GM12892 (cell line): ENCODE results near the gene LTA.
"Not testable (repeated sequence)": the region's sequence is repeated elsewhere in the genome, so short reads cannot be mapped to it uniquely, and the experiment has no call there.

Experiments used
- DNase-seq: peaks from one replicate; pipeline ENCODE4 v3.0.0; 2011; ENCODE audit not compliant: insufficient read length
- FAIRE-seq: peaks from 2 replicates; lab custom pipeline; 2011; peaks lifted over from hg19 to GRCh38; lab: Jason Lieb, UNC
- POLR2A ChIP-seq: IDR thresholded peaks from 2 replicates; pipeline ENCODE4 v1.6.1; 2011; ENCODE audit warnings: low read depth, low read length, control low read depth
- POLR2AphosphoS5 ChIP-seq: IDR thresholded peaks from 2 replicates; pipeline ENCODE4 v1.6.1; 2011; ENCODE audit warnings: low read depth, low read length, control low read depth
- TAF1 ChIP-seq: IDR thresholded peaks from 2 replicates; pipeline ENCODE4 v1.6.1; 2011; ENCODE audit warnings: low read depth, mild to moderate bottlenecking, control low read depth, low read length, borderline replicate concordance

Gene LTA

DNA sequence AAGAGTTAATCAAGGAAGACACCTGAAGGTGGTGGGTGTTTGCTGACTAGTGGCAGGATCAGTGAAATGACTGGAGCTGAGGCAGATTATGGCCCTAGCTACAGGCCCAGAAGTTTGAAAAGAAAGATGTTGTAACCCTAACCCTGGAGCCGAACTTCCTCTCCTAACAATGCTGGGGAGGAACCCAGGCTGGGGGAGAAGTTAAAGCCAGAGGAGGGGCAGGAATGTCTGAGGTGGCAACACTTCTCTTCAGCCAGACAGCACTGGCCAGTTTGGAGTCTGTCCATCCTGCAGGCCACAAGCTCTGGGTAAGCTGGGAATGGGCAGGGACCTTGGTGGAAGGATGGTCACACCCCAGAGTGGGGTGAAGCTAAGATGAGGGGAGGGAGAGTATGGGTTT lies 13.9 kb downstream of the LTA start, which contains the start of gene LST1:
Gene LST1, plus strand, starts transcription at position 270 of the 400 bp plus-strand sequence. CDS start 1,023 bp downstream, outside the sequence.
- no peak for TF ChIP-seq POLR2AphosphoS5
- TF ChIP-seq TAF1 = no peak
- TF ChIP-seq POLR2A = no peak
- DNase-seq (no peak), FAIRE-seq (peak; percentile 64)

DNA sequence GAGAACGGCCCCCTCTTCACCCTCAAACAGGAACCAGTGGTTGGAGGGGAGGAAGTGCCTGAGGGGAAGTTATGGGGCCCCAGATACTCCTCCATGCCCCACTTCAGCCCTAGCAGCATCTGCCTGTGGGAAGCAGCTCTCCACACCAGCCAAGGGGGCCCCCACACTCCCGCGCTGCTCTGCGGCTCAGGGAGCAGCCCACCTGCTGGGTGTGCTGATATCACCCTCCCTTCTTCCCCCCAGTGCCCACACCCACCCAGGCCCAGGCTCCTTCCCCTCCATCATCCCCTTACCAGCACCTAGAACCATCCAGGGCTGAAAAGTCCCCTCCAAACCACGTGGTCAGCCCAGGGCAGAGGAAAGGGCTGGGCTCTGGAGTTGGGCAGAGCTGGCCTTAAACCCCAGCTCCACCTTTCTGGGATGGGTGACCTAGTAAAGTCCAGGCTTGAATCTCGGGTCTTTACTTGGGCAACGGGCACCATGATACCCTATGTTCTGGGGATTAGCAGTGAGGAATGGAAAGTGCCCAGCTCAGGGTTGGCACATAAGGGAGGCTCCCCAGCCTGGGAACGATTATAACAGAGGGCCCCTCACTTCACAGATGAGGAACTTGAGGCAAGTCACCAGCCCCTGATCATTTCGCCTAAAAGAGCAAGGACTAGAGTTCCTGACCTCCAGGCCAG lies 14.7 kb downstream of the LTA start:
- FAIRE-seq = peak; percentile 81
- no peak for DNase-seq
- TF ChIP-seq POLR2A (peak; percentile 53; the same call in 1 of the 2 replicates), POLR2AphosphoS5 (peak; percentile 27; the same call in 1 of the 2 replicates), TAF1 (no peak)

DNA sequence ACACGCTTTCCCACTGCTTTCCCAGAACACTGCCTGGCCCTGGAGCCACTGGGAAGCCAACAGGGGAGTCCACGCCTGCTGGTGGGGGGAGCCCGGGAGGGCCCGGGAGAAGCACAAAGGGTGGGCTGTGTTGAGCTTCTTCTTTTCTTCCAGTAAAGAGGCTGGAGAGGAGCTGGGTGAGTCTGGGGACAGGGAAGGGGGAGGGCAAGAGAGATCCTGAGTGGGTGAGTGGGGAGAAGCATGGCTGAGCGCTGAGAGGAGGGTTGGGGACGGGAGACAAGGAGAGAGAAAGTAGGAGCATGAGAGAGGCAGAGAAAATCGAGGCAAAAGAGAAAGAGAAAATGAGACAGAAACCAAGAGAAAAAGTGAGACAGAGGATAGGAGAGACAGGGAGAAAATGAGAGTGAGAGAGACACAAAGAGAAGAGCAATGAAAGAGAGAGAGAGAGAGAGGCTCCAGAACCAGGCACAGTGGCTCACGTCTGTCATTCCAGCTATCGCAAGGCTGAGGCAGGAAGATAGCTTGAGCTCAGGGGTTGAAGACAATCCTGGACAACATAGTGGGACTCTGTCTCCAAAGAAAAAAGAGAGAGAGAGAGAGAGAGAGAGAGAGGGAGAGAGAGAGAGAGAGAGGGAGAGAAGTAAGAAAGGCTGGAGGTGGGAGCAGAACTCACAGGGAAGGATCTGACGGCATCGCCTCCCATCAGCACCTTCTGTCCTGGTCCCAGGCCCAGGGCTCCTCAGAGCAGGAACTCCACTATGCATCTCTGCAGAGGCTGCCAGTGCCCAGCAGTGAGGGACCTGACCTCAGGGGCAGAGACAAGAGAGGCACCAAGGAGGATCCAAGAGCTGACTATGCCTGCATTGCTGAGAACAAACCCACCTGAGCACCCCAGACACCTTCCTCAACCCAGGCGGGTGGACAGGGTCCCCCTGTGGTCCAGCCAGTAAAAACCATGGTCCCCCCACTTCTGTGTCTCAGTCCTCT lies 16.0 kb downstream of the LTA start:
- no peak for DNase-seq
- TF ChIP-seq POLR2AphosphoS5 (no peak), TAF1 (no peak), POLR2A (no peak; the same call in 1 of the 2 replicates)
- FAIRE-seq = no peak

DNA sequence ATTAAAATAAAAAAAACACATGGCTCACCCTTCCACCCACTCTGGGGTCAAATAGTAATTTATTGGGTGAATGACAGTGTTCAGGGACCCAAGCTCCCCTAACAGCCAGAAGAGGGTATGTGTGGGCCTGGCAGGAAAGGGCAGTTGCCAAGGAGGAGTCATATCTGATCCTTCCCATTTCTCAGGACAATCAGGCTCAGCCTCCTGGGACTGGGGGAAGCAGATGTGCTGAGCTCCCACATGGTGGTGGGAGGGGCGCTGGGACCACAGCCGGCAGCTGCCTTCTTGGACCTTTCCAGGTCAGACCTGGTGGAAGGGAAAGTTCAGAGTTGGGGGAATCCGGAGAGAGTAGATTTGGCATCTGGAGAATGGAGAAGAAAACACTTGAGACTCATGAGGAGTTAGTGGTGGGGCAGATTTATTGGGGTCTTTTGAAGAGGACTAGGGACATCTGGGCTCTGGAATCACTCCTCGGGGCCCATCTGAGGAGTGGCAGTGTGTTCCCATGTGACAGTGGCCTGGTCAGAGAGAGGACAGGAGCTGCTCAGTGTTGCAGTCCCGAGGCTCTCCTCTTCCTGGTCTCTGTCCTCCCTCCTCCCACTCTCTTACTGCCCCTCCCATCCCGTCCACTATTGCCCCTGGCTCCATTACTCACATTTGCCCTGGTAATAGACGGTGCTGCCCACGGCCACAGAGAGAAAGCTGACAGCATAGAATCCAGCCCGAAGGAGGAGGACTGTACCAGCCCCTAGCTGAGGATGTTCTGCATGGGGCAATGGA lies 17.0 kb downstream of the LTA start:
- FAIRE-seq (no peak), DNase-seq (no peak)
- TF ChIP-seq POLR2AphosphoS5 (no peak), TAF1 (no peak), POLR2A (no peak)

DNA sequence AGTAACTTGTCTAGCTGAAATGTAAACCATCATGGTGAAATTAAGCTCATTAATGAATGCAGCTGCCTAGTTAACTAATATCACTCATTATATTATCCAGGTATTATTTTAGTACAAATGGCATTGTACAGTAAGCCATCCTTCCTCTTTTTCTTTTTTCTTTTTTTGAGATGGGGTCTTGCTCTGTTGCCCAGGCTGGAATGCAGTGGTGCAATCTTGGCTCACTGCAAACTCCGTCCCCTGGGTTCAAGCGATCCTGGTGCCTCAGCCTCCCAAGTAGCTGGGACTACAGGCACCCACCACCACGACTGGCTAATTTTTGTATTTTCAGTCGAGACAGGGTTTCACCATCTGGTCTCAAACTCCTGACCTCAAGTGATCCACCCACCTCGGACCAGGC lies 18.6 kb downstream of the LTA start:
- not testable (repeated sequence) for DNase-seq, FAIRE-seq

DNA sequence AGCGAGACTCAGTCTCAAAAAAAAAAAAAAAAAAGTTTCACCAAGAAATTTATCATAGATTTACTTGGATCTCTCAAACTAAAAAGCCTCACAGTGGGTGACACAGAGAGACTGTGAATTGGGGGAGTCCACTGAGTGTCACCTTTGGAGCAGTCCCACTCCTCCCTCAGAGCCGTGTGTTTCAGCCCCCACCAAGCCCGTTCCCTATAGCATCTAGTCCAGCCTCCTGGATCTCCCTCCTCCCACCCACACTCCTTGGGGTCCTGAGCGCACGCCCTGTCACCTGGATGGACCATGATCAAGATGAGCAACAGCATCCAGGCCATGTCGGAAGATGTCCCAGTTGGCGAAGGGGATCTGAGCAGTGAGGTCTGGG lies 20.3 kb downstream of the LTA start:
- FAIRE-seq (peak; percentile 79), DNase-seq (no peak)
- TF ChIP-seq POLR2AphosphoS5 (no peak), TAF1 (no peak), POLR2A (no peak)

DNA sequence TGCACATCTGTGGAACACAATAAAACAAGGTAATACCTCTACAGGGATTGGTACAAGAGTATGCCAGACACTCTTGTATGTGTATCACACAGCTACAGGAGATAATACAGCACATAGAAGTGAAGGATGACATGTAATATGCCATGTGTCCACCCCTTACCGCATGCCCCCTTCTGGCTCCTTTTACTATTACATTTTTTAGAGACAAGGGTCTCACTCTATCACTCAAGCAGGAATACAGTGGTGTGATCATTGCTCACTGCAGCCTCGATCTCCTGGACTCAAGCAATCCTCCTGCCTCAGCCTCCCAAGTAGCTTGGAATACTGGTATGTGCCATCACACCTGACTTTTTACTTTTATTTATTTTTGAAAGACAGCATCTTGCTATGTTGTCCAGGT lies 24.9 kb downstream of the LTA start:
- TF ChIP-seq POLR2AphosphoS5 (no peak), POLR2A (no peak), TAF1 (no peak)
- DNase-seq = no peak
- peak; percentile 46 for FAIRE-seq

DNA sequence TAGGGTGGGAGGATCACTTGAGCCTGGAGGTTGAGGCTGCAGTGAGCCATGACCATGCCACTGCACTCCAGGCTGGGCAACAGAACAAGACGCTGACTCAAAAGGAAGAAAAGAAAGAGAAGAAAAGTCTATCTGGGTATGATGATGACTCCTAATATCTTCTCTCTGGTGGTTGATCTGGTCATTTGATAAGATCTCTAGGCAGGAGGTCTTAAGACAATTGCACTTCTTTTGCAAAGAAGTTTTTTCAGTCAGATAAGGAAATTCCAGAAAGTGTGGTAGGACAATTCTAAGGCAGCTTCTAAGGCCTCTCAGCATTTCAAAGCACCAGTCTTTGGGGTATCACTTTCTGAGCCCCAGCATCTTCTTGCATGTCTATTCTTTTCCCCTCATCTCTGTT lies 35.2 kb downstream of the LTA start:
- DNase-seq (no peak), FAIRE-seq (no peak)
- no peak for TF ChIP-seq POLR2A
- no peak for TF ChIP-seq POLR2AphosphoS5

DNA sequence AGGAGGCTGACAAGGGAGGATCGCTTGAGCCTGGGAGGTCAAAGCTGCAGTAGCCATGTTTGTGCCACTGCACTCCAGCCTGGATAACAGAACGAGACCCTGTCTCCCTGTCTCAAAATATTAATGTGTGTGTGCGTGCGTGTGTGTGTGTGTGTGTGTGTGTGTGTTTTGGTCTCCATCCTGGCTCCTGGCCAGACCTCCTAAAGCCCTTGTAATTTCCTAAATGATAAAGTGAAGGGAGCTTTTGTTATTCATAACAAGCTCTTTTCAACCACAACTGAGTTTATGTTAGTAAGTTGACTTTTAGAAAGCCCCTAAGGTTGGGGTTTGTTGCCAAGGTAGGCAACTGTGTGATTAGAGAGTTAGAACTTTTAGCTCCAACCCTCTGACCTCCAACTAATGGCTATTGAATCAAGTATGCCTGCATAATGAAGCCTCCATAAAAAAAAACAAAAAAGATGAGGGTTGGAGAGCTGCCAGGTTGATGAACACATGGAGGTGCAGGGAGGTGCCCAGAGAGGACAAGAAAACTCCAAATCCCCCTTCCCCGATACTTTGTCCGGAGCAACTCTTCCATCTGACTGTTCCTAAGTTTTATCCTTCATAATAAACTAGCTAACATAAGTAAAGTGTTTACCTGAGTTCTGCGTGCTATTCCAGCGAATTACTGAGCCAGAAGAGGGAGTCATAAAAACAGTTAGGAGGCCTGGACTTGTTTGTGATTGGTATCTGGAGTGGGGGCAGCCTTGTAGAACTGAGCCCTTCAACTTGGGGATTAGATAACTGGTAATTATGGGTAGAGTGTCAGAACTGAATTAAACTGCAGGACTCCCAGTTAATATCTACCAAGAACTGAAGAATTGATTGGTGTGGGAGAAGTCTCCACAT lies 37.7 kb downstream of the LTA start:
- FAIRE-seq (no peak), DNase-seq (no peak)
- TF ChIP-seq POLR2A = no peak

DNA sequence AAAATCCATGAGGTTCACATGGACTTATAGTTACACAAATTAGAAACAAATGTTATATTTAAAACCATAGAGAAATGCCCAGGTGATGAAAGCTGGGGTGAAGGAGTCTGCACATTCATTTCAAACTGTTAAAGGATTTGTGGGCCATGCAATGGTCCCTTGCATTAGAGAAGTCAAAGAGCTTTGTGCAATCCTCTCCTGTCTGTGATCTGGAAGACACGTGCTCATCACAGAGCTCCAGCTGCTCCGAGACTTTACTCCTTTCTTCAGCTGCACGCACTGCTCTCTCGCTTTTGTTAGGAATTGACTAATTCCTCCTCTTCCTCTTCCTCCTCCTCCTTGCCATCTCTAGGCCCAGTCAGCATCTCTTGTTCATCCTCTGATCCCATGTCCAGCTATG lies 38.9 kb downstream of the LTA start:
- FAIRE-seq (no peak), DNase-seq (no peak)

DNA sequence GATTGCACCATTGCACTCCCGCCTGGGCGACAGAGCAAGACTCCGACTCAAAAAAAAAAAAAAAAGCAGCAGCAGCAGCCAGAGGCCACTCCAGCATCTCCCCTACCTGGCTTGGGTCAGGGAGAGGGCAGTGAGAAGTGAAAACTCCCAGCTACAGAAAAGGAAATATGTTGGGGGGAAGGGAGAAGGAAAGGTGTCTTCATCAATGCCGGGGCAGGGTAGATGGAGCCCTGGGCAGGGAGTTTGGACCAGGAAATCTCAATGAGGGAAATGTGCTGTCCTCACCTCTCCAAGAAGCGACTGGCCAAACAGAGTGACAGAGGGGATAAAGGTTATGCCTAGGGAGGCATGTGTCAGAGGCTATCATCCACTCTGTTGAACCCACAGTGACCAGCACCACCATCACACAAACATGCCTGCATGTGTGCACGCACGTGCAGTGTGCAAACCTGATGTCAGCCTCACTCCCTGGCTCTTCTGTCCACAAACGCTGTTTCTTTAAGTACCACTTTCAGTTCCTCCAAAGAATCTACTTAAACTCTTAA lies 42.1 kb downstream of the LTA start:
- TF ChIP-seq POLR2AphosphoS5 (no peak), TAF1 (no peak), POLR2A (no peak)
- FAIRE-seq (no peak), DNase-seq (no peak)

More for the DNA sequence above, 38.9 kb downstream of the LTA start:
- no peak for TF ChIP-seq POLR2AphosphoS5
